PC-9 (cell line): Measurements from ENCODE around the gene PDIA5.

Experiments
- EZH2 ChIP-seq: fragments of 200-600 bp; sonication (generic); IDR thresholded peaks from 2 replicates; pipeline ENCODE4 v1.8.0; 2017; ENCODE audit warnings: antibody characterized with exemption, low read depth
- TF ChIP-seq, protein P1 (sequence below): fragments of 200-600 bp; sonication (generic); conservative IDR thresholded peaks from 2 replicates; pipeline ENCODE4 v1.6.1; 2017; ENCODE audit warnings: mixed run types, antibody characterized with exemption, mild to moderate bottlenecking, moderate library complexity

GRCh38 chr3:123037015-123037375 is 29.8 kb upstream of the PDIA5 start:
- TF ChIP-seq, protein P1, sequence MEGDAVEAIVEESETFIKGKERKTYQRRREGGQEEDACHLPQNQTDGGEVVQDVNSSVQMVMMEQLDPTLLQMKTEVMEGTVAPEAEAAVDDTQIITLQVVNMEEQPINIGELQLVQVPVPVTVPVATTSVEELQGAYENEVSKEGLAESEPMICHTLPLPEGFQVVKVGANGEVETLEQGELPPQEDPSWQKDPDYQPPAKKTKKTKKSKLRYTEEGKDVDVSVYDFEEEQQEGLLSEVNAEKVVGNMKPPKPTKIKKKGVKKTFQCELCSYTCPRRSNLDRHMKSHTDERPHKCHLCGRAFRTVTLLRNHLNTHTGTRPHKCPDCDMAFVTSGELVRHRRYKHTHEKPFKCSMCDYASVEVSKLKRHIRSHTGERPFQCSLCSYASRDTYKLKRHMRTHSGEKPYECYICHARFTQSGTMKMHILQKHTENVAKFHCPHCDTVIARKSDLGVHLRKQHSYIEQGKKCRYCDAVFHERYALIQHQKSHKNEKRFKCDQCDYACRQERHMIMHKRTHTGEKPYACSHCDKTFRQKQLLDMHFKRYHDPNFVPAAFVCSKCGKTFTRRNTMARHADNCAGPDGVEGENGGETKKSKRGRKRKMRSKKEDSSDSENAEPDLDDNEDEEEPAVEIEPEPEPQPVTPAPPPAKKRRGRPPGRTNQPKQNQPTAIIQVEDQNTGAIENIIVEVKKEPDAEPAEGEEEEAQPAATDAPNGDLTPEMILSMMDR: no peak
- no peak for TF ChIP-seq EZH2
